K562 (cell line): Measurements from ENCODE around the gene WDR93. TPM values are rescaled to one million over a fixed set of nuclear protein-coding genes. Genes with fewer than 3 reads are reported as not detected.

Experiments
- ATAC-seq: fragments of 200-7000 bp; cut with Tn5 transposase; 3 replicates; pipeline ENCODE4 v1.9.1; 2020; ENCODE audit warnings: moderate library complexity
- BruUV-seq: library from RNA; stranded (reverse); fragments of 400-500 nt; replicated peaks from 2 replicates; lab custom pipeline; 2021; lab: Mats Ljungman, UMichigan
- CTCF ChIA-PET: fragments of 300-600 bp; formaldehyde crosslinking; extraction: SDS; loops from one replicate; lab custom pipeline; 2021; ENCODE audit warnings: low intra/inter-chr PET ratio; lab: Yijun Ruan, JAX
- POLR2A ChIA-PET: fragments of 300-600, 350-650 bp; sonication (Branson Sonifier 250); formaldehyde crosslinking; extraction: SDS; loops from one replicate; lab custom pipeline; 2021; ENCODE audit warnings: antibody characterized with exemption, inconsistent platforms; lab: Yijun Ruan, JAX
- DNase-seq, 4 experiments: peaks; one replicate each; pipeline versions ENCODE4 v3.0.0 to v3.0.0-alpha.2; 2011 to 2018; ENCODE audit warnings: low spot score in 3 of 4, mixed read lengths in 3 of 4; ENCODE audit errors: extremely low read depth in 1 of 4
- FAIRE-seq: peaks from 2 replicates; lab custom pipeline; 2011; peaks lifted over from hg19 to GRCh38; lab: Jason Lieb, UNC
- H2AFZ ChIP-seq: 2 replicates; pipeline ENCODE4 v1.6.0; 2011; ENCODE audit warnings: low read depth, low read length, control low read depth, inconsistent platforms
- H3K27ac ChIP-seq: fragments of 200-600 bp; 3 replicates; pipeline ENCODE4 v1.8.0; 2011; ENCODE audit warnings: low read depth, mild to moderate bottlenecking, control low read depth, inconsistent platforms, low read length, moderate library complexity, mixed read lengths; ENCODE audit errors: extremely low read depth
- H3K27me3 ChIP-seq, 2 experiments: fragments of 300-600 bp in 1 of 2; 2 replicates in 1 of 2; 3 replicates in 1 of 2; pipeline versions ENCODE4 v1.6.0 to v1.8.0; 2011; ENCODE audit warnings: inconsistent platforms in 2 of 2, low read length in 2 of 2, mild to moderate bottlenecking in 1 of 2, mixed read lengths in 1 of 2, moderate library complexity in 1 of 2; ENCODE audit not compliant: control insufficient read depth in 2 of 2, insufficient read depth in 2 of 2
- H3K36me3 ChIP-seq: fragments of 300-600 bp; 3 replicates; pipeline ENCODE4 v1.8.0; 2011; ENCODE audit warnings: mild to moderate bottlenecking, low read length, inconsistent platforms; ENCODE audit not compliant: control insufficient read depth, insufficient read depth
- H3K4me1 ChIP-seq, 2 experiments: fragments of 200-600 bp in 1 of 2; replicated peaks in 1 of 2; 2 replicates in 1 of 2; 3 replicates in 1 of 2; pipeline versions ENCODE4 v1.5.1 to v1.8.0; 2011; ENCODE audit warnings: inconsistent platforms in 2 of 2, low read length in 2 of 2, mild to moderate bottlenecking in 1 of 2, mixed read lengths in 1 of 2, moderate library complexity in 1 of 2; ENCODE audit not compliant: control insufficient read depth in 2 of 2, insufficient read depth in 2 of 2
- H3K4me2 ChIP-seq: 2 replicates; pipeline ENCODE4 v1.6.1; 2011; ENCODE audit warnings: low read length, control low read depth, inconsistent platforms, mixed read lengths; ENCODE audit not compliant: insufficient read depth
- H3K4me3 ChIP-seq: fragments of 200-600 bp; sonication (generic), shearing (Covaris generic); 2 replicates; pipeline ENCODE4 v1.5.1; 2016; ENCODE audit warnings: control low read depth, inconsistent platforms
- H3K79me2 ChIP-seq: fragments of 200-600 bp; 3 replicates; pipeline ENCODE4 v1.8.0; 2011; ENCODE audit warnings: low read length, inconsistent platforms; ENCODE audit not compliant: control insufficient read depth, insufficient read depth
- H3K9ac ChIP-seq, 2 experiments: 2 replicates each; pipeline versions ENCODE4 v1.6.0 to v1.6.1; 2011; ENCODE audit warnings: low read depth in 2 of 2, low read length in 2 of 2, control low read depth in 1 of 2, inconsistent platforms in 1 of 2, mild to moderate bottlenecking in 1 of 2, mixed read lengths in 1 of 2; ENCODE audit not compliant: insufficient read depth in 1 of 2
- H3K9me1 ChIP-seq: one replicate; pipeline ENCODE4 v1.6.0; 2011; ENCODE audit warnings: inconsistent platforms, mild to moderate bottlenecking, low read length, moderate library complexity; ENCODE audit not compliant: control insufficient read depth, insufficient read depth
- H3K9me3 ChIP-seq: replicated peaks from 2 replicates; pipeline ENCODE4 v1.5.1; 2011; ENCODE audit warnings: low read depth, low read length, inconsistent platforms; ENCODE audit not compliant: control insufficient read depth, insufficient read depth
- H4K20me1 ChIP-seq: replicated peaks from 2 replicates; pipeline ENCODE4 v1.6.1; 2011; ENCODE audit warnings: low read length, inconsistent platforms, mixed read lengths; ENCODE audit not compliant: control insufficient read depth, insufficient read depth
- CBX8 ChIP-seq: fragments of 200-600 bp; sonication (generic); IDR thresholded peaks from 2 replicates; pipeline ENCODE4 v1.6.1; 2012; ENCODE audit warnings: borderline replicate concordance, mixed run types, low read depth, mild to moderate bottlenecking, moderate library complexity, mixed read lengths, low read length, control low read depth, inconsistent platforms; ENCODE audit not compliant: poor library complexity, severe bottlenecking; ENCODE audit errors: extremely low read depth
- CEBPB ChIP-seq: fragments of 450-650 bp; IDR thresholded peaks from 2 replicates; pipeline ENCODE4 v1.6.1; 2016; ENCODE audit warnings: missing genetic modification characterization, missing compliant biosample characterization
- NR4A1 ChIP-seq, 2 experiments: fragments of 250-450 bp in 1 of 2; fragments of 450-650 bp in 1 of 2; sonication (Bioruptor Pico) in 1 of 2; IDR thresholded peaks; 2 replicates each; pipeline versions ENCODE4 v1.4.0 to v1.6.1; 2016 to 2020; ENCODE audit warnings: mild to moderate bottlenecking in 2 of 2, missing compliant biosample characterization in 1 of 2, missing genetic modification characterization in 1 of 2, moderate library complexity in 1 of 2
- TFAM ChIP-seq: fragments of 250-450 bp; sonication (Bioruptor Pico); conservative IDR thresholded peaks from 2 replicates; pipeline ENCODE4 v1.5.0; 2021; ENCODE audit warnings: mild to moderate bottlenecking, moderate library complexity
- ZBTB8A ChIP-seq: fragments of 450-650 bp; IDR thresholded peaks from 2 replicates; pipeline ENCODE4 v1.6.1; 2018; ENCODE audit warnings: mild to moderate bottlenecking, moderate library complexity; ENCODE audit not compliant: partially characterized antibody
- WGBS: fragments of 100-300 bp; shearing (Covaris generic); methylation state at CpG from one replicate; pipeline ENCODE4 v1.1.6; 2016; ENCODE audit warnings: low coverage, mixed read lengths; ENCODE audit not compliant: insufficient coverage; ENCODE audit errors: missing lambda C conversion rate; 5-methylcytosine and 5-hydroxymethylcytosine counted together
- in situ Hi-C: fragments of 300-500 bp; cut with MboI; formaldehyde crosslinking; loops from 4 replicates; pipeline ENCODE4 v1.15.0; 2018; ENCODE audit warnings: inconsistent platforms, mixed read lengths
- intact Hi-C: fragments of 100-400 bp; cut with micrococcal nuclease; formaldehyde crosslinking; loops from 2 replicates; pipeline ENCODE4 v1.14.2; 2022
- polyA plus RNA-seq, 8 experiments: library from polyadenylated mRNA; depleted of rRNA in 4 of 8; stranded (reverse) in 5 of 8; unstranded in 3 of 8; fragments of >200 nt; fragmentation: Nextera tagmentation in 2 of 8; fragmentation: Illumina TruSeq in 1 of 8; extraction: Ambion mirVana in 2 of 8; extraction: Trizol in 1 of 8; gene quantifications; 2 replicates each; pipeline versions ENCODE4 v1.2.1 to v1.2.3, GENCODE V29; 2011 to 2014; ENCODE audit warnings: inconsistent platforms in 1 of 8, missing spikeins in 1 of 8
- total RNA-seq, 7 experiments: library from RNA; depleted of rRNA in 6 of 7; stranded (reverse); fragments of >200 nt in 6 of 7; fragmentation: Illumina TruSeq in 2 of 7; extraction: Trizol in 2 of 7; gene quantifications; 2 replicates each; pipeline versions ENCODE4 v1.2.1 to v1.2.3, GENCODE V29; 2011 to 2021; ENCODE audit warnings: low replicate concordance in 1 of 7
- TF ChIP-seq, protein P1 (sequence below): fragments of 450-650 bp; formaldehyde crosslinking; conservative IDR thresholded peaks from 2 replicates; pipeline ENCODE4 v1.4.0; 2022; ENCODE audit warnings: mild to moderate bottlenecking, missing genetic modification characterization
- TF ChIP-seq, protein P2 (sequence below), 2 experiments: fragments of 250-450 bp in 1 of 2; fragments of 450-650 bp in 1 of 2; sonication (Bioruptor Pico) in 1 of 2; IDR thresholded peaks; 2 replicates each; pipeline versions ENCODE4 v1.6.1 to v1.8.0; 2016 to 2021; ENCODE audit warnings: mild to moderate bottlenecking in 2 of 2, moderate library complexity in 2 of 2, missing compliant biosample characterization in 1 of 2, missing genetic modification characterization in 1 of 2
- TF ChIP-seq, protein P3 (sequence below), 2 experiments: fragments of 450-650 bp in 1 of 2; sonication (generic) in 1 of 2; formaldehyde crosslinking in 1 of 2; IDR thresholded peaks; 2 replicates each; pipeline versions ENCODE4 v1.7.1 to v1.9.0; 2016 to 2022; ENCODE audit warnings: inconsistent platforms in 1 of 2, mild to moderate bottlenecking in 1 of 2, missing genetic modification reagents in 1 of 2

The WDR93 gene
- total and polyA plus RNA-seq, 9 of the 15 experiments (the other 6 are each of a cell fraction or from before 2014, with no cell fraction given), result not detected

DNA sequence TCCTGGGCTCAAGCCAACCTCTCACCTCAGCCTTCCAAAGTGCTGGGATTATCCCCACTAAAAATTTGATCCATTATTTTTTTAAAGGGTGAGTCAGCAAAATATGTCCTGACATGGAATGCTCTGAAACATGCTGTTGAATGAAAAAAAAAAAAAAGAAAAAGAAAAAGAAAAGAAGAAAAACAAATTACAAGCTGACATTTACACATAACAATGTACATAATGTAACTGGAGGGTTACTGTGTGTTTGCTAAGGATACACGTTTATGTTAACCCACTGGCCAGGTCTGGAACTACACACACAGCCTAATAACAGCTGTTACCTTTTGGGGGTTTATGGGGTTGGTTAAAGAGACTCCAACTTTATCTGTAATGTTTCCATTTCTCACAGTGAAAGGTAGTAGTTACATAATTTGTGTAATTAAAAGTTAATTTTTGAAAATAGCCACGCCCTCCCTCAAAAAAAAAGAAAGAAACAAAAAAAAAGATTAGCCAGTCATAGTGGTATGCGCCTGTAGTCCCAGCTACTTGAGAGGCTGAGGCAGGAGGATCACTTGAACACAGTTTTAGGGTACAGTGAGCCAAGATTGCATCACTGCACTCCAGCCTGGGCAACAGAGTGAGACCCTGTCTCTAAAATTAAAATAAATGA is 82.4 kb downstream of the WDR93 start:
- H3K4me3 ChIP-seq, result no peak overlapping the region
- no peak overlapping the region for H3K9ac ChIP-seq
- ChIA-PET POLR2A (interaction anchor here (0.7 kb wide), 1 partner anchor 36 kb away, joined by 3 read pairs; no protein-coding TSS in a partner anchor), CTCF (no interaction called here)
- peak; percentile 88 for FAIRE-seq
- peaks cover 13 to 33% of the 10 kb centered on the region in 2 experiments for H3K4me1 ChIP-seq
- H4K20me1 ChIP-seq, result no peaks in the 10 kb centered on the region; the same call in 1 of the 2 replicates
- BruUV-seq, result no TSS peak
- in situ Hi-C loops, result no loop called here
- peak overlapping the region; percentile 73; the same call in 1 of the 2 replicates for H2AFZ ChIP-seq
- intact Hi-C loops, result no loop called here
- 62% methylated on average over 3 of the region's 3 CpGs for WGBS
- no peaks in the 10 kb centered on the region for H3K27me3 ChIP-seq
- no peaks in the 10 kb centered on the region for H3K36me3 ChIP-seq
- peak; percentile 45; the same call in 1 of the 3 replicates for ATAC-seq
- H3K4me2 ChIP-seq, result no peak overlapping the region
- H3K9me1 ChIP-seq, result peaks cover 3% of the 10 kb centered on the region
- H3K27ac ChIP-seq, result no peak overlapping the region
- no peaks in the 10 kb centered on the region for H3K9me3 ChIP-seq
- peak in 3 of 4 experiments; percentile 34 to 52 (median 52) for DNase-seq
- no peaks in the 10 kb centered on the region for H3K79me2 ChIP-seq
- no peak for TF ChIP-seq CBX8
- TF ChIP-seq, protein P1, sequence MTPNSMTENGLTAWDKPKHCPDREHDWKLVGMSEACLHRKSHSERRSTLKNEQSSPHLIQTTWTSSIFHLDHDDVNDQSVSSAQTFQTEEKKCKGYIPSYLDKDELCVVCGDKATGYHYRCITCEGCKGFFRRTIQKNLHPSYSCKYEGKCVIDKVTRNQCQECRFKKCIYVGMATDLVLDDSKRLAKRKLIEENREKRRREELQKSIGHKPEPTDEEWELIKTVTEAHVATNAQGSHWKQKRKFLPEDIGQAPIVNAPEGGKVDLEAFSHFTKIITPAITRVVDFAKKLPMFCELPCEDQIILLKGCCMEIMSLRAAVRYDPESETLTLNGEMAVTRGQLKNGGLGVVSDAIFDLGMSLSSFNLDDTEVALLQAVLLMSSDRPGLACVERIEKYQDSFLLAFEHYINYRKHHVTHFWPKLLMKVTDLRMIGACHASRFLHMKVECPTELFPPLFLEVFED, result no peak
- TF ChIP-seq CEBPB, result no peak
- TF ChIP-seq ZBTB8A, result no peak
- no peak for TF ChIP-seq TFAM (CRISPR knock-in tag)
- TF ChIP-seq NR4A1 (CRISPR knock-in tag; IDR thresholded peaks at IDR 0.05), result no peak
- TF ChIP-seq NR4A1 (tag; IDR thresholded peaks at IDR 0.05), result no peak
- TF ChIP-seq, protein P2, sequence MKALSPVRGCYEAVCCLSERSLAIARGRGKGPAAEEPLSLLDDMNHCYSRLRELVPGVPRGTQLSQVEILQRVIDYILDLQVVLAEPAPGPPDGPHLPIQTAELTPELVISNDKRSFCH (CRISPR knock-in tag; IDR thresholded peaks at IDR 0.05), result no peak
- TF ChIP-seq, protein P2 (tag; IDR thresholded peaks at IDR 0.05), result no peak
- TF ChIP-seq, protein P3, sequence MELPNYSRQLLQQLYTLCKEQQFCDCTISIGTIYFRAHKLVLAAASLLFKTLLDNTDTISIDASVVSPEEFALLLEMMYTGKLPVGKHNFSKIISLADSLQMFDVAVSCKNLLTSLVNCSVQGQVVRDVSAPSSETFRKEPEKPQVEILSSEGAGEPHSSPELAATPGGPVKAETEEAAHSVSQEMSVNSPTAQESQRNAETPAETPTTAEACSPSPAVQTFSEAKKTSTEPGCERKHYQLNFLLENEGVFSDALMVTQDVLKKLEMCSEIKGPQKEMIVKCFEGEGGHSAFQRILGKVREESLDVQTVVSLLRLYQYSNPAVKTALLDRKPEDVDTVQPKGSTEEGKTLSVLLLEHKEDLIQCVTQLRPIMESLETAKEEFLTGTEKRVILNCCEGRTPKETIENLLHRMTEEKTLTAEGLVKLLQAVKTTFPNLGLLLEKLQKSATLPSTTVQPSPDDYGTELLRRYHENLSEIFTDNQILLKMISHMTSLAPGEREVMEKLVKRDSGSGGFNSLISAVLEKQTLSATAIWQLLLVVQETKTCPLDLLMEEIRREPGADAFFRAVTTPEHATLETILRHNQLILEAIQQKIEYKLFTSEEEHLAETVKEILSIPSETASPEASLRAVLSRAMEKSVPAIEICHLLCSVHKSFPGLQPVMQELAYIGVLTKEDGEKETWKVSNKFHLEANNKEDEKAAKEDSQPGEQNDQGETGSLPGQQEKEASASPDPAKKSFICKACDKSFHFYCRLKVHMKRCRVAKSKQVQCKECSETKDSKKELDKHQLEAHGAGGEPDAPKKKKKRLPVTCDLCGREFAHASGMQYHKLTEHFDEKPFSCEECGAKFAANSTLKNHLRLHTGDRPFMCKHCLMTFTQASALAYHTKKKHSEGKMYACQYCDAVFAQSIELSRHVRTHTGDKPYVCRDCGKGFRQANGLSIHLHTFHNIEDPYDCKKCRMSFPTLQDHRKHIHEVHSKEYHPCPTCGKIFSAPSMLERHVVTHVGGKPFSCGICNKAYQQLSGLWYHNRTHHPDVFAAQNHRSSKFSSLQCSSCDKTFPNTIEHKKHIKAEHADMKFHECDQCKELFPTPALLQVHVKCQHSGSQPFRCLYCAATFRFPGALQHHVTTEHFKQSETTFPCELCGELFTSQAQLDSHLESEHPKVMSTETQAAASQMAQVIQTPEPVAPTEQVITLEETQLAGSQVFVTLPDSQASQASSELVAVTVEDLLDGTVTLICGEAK (IDR thresholded peaks at IDR 0.05), result no peak
- TF ChIP-seq, protein P3 (CRISPR knock-in tag; IDR thresholded peaks at IDR 0.05), result no peak
